H1 (cell line): ENCODE measurements around the gene LRRC23. TPM values are rescaled to one million over a fixed set of nuclear protein-coding genes. Genes with fewer than 3 reads are reported as not detected.

Source experiments
- BCL11A ChIP-seq, 2 experiments: IDR thresholded peaks; one replicate each; pipeline ENCODE4 v1.6.1; 2011; ENCODE audit warnings: low read depth in 2 of 2, low read length in 2 of 2, mild to moderate bottlenecking in 2 of 2
- CBX8 ChIP-seq: fragments of 300-800, 300-1000 bp; sonication (generic); IDR thresholded peaks from 2 replicates; pipeline ENCODE4 v1.7.1; 2016; ENCODE audit warnings: low read depth, low read length, borderline replicate concordance
- CHD1 ChIP-seq: IDR thresholded peaks from 2 replicates; pipeline ENCODE4 v1.6.1; 2012; ENCODE audit warnings: low read depth, low read length, improper control_type of control experiment
- RNF2 ChIP-seq: fragments of 200-900, 300-1000 bp; sonication (generic); IDR thresholded peaks from 2 replicates; pipeline ENCODE4 v1.7.1; 2016; ENCODE audit warnings: borderline replicate concordance, low read depth, mild to moderate bottlenecking, antibody characterized with exemption, low read length; ENCODE audit not compliant: poor library complexity, severe bottlenecking; ENCODE audit errors: missing control alignments
- RXRA ChIP-seq: IDR thresholded peaks from 2 replicates; pipeline ENCODE4 v1.6.1; 2011; ENCODE audit warnings: low read depth, mild to moderate bottlenecking, low read length, moderate library complexity; ENCODE audit not compliant: insufficient read depth
- SP1 ChIP-seq: IDR thresholded peaks from 2 replicates; pipeline ENCODE4 v1.6.1; 2011; ENCODE audit warnings: low read depth, low read length
- SP2 ChIP-seq: IDR thresholded peaks from 2 replicates; pipeline ENCODE4 v1.6.1; 2012; ENCODE audit warnings: mild to moderate bottlenecking, low read length, inconsistent platforms
- polyA plus RNA-seq, 7 experiments: library from polyadenylated mRNA; depleted of rRNA in 3 of 7; stranded (reverse) in 5 of 7; unstranded in 2 of 7; fragments of >200 nt in 5 of 7; fragments of 200-250 nt in 2 of 7; gene quantifications; 1 replicate in 5 of 7; 2 replicates in 1 of 7; 4 replicates in 1 of 7; pipeline versions ENCODE4 v1.2.1 to v1.2.3, GENCODE V29; 2011 to 2013; ENCODE audit warnings: missing spikeins in 2 of 7, mixed read lengths in 2 of 7
- total RNA-seq: library from RNA; stranded (reverse); fragmentation: NEBNext Ultra II Directional; extraction: Animal tissue kit (Norgen Biotek cat#: 25700); gene quantifications from 2 replicates; pipeline ENCODE4 v1.2.1, GENCODE V29; 2021
- TF ChIP-seq, protein P1 (sequence below): fragments of 300-600 bp; sonication (generic); IDR thresholded peaks from 2 replicates; pipeline ENCODE4 v1.7.1; 2012; ENCODE audit warnings: low read length, moderate library complexity, mild to moderate bottlenecking, inconsistent platforms; ENCODE audit not compliant: insufficient replicate concordance
- TF ChIP-seq, protein P2 (sequence below): IDR thresholded peaks from 2 replicates; pipeline ENCODE4 v1.6.1; 2011; ENCODE audit warnings: low read depth, mild to moderate bottlenecking, low read length; ENCODE audit not compliant: insufficient read depth

The LRRC23 gene
- total and polyA plus RNA-seq, 2 of the 8 experiments (the other 6 are each of a cell fraction or from before 2014, with no cell fraction given): 2.5 to 3.6 TPM

DNA sequence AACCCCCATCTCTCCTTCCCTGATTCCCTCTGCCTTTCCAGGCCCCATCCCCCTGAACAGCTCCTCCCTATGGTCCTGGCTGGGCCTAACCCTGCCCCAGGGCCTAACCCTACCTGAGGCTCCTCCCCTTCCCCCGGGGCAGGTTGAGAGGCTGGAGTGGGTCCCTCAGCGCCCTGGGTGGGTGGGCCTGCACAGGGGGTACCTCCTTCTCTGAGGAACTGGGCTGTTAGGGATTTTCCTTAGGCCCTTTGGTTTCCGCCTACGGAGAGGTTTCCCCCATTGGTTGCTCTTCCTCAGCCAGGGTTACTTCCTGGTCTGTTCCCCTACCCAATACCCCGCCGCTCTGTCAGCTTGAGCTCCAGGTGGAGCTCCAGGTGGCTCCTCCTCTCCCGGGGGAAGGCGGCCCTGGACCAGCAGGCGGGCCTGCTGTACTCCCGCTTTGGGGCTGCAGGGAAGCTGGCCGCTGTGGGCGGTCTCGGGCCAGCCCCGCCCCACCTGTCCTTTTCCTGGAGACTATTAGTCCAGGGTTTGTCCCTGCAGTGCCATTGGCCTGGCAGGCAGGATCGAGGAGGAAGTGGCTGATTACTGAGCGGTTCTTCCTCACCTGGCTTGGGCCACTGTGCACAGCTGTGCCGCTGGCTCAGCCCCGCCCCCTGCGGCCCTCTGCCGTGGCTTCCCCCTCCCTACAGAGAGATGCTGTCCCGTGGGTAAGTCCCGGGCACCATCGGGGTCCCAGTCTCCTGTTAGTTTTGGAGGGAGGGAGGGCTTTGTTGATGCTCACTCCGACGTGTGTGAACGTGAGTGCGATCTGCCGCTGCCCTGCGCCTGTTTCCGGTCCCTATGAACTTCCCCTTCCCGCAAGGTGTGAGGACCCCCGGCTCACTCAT, 41.7 kb downstream of the LRRC23 start (continued):
- TF ChIP-seq RNF2: no peak
- no peak for TF ChIP-seq CBX8
- TF ChIP-seq, protein P1, sequence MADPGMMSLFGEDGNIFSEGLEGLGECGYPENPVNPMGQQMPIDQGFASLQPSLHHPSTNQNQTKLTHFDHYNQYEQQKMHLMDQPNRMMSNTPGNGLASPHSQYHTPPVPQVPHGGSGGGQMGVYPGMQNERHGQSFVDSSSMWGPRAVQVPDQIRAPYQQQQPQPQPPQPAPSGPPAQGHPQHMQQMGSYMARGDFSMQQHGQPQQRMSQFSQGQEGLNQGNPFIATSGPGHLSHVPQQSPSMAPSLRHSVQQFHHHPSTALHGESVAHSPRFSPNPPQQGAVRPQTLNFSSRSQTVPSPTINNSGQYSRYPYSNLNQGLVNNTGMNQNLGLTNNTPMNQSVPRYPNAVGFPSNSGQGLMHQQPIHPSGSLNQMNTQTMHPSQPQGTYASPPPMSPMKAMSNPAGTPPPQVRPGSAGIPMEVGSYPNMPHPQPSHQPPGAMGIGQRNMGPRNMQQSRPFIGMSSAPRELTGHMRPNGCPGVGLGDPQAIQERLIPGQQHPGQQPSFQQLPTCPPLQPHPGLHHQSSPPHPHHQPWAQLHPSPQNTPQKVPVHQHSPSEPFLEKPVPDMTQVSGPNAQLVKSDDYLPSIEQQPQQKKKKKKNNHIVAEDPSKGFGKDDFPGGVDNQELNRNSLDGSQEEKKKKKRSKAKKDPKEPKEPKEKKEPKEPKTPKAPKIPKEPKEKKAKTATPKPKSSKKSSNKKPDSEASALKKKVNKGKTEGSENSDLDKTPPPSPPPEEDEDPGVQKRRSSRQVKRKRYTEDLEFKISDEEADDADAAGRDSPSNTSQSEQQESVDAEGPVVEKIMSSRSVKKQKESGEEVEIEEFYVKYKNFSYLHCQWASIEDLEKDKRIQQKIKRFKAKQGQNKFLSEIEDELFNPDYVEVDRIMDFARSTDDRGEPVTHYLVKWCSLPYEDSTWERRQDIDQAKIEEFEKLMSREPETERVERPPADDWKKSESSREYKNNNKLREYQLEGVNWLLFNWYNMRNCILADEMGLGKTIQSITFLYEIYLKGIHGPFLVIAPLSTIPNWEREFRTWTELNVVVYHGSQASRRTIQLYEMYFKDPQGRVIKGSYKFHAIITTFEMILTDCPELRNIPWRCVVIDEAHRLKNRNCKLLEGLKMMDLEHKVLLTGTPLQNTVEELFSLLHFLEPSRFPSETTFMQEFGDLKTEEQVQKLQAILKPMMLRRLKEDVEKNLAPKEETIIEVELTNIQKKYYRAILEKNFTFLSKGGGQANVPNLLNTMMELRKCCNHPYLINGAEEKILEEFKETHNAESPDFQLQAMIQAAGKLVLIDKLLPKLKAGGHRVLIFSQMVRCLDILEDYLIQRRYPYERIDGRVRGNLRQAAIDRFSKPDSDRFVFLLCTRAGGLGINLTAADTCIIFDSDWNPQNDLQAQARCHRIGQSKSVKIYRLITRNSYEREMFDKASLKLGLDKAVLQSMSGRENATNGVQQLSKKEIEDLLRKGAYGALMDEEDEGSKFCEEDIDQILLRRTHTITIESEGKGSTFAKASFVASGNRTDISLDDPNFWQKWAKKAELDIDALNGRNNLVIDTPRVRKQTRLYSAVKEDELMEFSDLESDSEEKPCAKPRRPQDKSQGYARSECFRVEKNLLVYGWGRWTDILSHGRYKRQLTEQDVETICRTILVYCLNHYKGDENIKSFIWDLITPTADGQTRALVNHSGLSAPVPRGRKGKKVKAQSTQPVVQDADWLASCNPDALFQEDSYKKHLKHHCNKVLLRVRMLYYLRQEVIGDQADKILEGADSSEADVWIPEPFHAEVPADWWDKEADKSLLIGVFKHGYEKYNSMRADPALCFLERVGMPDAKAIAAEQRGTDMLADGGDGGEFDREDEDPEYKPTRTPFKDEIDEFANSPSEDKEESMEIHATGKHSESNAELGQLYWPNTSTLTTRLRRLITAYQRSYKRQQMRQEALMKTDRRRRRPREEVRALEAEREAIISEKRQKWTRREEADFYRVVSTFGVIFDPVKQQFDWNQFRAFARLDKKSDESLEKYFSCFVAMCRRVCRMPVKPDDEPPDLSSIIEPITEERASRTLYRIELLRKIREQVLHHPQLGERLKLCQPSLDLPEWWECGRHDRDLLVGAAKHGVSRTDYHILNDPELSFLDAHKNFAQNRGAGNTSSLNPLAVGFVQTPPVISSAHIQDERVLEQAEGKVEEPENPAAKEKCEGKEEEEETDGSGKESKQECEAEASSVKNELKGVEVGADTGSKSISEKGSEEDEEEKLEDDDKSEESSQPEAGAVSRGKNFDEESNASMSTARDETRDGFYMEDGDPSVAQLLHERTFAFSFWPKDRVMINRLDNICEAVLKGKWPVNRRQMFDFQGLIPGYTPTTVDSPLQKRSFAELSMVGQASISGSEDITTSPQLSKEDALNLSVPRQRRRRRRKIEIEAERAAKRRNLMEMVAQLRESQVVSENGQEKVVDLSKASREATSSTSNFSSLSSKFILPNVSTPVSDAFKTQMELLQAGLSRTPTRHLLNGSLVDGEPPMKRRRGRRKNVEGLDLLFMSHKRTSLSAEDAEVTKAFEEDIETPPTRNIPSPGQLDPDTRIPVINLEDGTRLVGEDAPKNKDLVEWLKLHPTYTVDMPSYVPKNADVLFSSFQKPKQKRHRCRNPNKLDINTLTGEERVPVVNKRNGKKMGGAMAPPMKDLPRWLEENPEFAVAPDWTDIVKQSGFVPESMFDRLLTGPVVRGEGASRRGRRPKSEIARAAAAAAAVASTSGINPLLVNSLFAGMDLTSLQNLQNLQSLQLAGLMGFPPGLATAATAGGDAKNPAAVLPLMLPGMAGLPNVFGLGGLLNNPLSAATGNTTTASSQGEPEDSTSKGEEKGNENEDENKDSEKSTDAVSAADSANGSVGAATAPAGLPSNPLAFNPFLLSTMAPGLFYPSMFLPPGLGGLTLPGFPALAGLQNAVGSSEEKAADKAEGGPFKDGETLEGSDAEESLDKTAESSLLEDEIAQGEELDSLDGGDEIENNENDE: no peak
- TF ChIP-seq CHD1: no peak
- TF ChIP-seq SP2: no peak
- TF ChIP-seq SP1: no peak
- no peak for TF ChIP-seq RXRA
- TF ChIP-seq, protein P2, sequence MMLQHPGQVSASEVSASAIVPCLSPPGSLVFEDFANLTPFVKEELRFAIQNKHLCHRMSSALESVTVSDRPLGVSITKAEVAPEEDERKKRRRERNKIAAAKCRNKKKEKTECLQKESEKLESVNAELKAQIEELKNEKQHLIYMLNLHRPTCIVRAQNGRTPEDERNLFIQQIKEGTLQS: no peak
- TF ChIP-seq BCL11A (IDR thresholded peaks at IDR 0.05; ENCODE audit: low read depth in 2 of 2, low read length in 2 of 2): no peak
